Measurements from ENCODE around the gene LHPP. TPM values are rescaled to one million over a fixed set of nuclear protein-coding genes. Genes with fewer than 3 reads are reported as not detected.

Gene LHPP
- total and polyA plus RNA-seq, 9 donors: 4.3 to 19.9 (median 12.6) TPM

DNA sequence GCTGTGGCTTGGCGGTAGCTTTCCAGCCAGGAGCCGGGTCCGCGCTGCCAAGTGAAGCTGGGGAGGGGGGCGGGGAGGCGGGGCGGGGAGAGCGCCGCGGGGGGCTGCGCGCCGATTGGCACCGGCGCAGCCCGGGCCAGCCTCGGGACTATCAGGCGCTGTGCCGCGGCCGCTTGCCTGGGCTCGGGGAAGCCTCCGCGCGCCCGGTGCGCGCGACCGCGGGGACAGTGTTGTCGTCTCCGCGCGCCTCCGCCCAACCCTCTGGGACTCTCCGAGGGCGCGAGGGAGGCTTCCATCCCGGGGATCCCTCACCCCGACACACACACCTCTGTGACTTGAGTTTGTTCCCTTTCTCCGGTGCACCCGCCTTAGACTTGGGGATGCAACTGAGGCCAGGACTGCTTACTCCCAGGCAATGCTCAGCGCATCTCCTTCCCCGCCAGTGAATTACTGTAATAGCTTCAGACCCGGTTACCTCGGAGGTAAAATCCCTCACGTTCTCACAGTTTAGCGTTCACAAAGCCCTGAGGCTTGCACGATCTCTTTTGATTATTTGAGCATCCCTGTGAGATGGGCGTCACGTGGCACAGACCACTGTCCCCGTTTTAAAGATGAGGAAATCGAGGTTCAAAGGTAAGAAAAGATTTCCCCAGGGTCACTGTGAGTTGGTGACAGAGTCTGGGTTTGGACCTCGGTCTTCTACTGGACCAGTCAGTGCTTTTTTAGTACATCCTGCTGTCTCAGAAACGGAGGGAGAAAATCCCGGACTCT is 11.4 kb upstream of the LHPP start, which contains the start of gene NKX1-2:
NKX1-2 (minus strand) TSS at position 24 of the 771 bp plus-strand sequence. CDS start 92 bp downstream, outside the sequence.
- intact Hi-C loops (cut with DNase I): no loop called here

DNA sequence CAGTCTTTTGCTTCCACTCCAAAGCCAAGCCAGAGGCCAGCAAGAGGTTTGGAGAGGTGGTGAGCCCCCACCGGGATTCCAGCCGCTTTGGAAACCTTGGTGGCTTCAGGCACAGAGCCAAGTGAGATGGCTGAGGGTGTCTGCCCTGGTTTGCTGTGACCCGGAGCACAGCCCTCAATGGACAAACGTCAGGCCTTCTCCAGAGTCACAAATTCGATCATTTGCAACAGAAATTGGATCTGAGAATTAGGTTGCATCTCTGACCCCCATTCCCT is 10.9 kb upstream of the LHPP start:
- no peak for DNase-seq
- intact Hi-C loops (cut with DNase I): no loop called here
- Histone ChIP-seq H3K4me1 (ENCODE audit: insufficient read depth) (peaks cover 4% of the 10 kb centered on the region), H3K27me3 (peaks cover 9% of the 10 kb centered on the region), H3K27ac (no peak overlapping the region), H3K9me3 (no peaks in the 10 kb centered on the region), H3K36me3 (no peaks in the 10 kb centered on the region), H3K4me3 (no peak overlapping the region)
- TF ChIP-seq EP300 (IDR thresholded peaks at IDR 0.05): no peak
- TF ChIP-seq, protein P1, sequence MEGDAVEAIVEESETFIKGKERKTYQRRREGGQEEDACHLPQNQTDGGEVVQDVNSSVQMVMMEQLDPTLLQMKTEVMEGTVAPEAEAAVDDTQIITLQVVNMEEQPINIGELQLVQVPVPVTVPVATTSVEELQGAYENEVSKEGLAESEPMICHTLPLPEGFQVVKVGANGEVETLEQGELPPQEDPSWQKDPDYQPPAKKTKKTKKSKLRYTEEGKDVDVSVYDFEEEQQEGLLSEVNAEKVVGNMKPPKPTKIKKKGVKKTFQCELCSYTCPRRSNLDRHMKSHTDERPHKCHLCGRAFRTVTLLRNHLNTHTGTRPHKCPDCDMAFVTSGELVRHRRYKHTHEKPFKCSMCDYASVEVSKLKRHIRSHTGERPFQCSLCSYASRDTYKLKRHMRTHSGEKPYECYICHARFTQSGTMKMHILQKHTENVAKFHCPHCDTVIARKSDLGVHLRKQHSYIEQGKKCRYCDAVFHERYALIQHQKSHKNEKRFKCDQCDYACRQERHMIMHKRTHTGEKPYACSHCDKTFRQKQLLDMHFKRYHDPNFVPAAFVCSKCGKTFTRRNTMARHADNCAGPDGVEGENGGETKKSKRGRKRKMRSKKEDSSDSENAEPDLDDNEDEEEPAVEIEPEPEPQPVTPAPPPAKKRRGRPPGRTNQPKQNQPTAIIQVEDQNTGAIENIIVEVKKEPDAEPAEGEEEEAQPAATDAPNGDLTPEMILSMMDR (IDR thresholded peaks at IDR 0.05): no peak
- TF ChIP-seq POLR2A (IDR thresholded peaks at IDR 0.05): no peak
- 15 to 23% (median 16%) methylated on average over 5 of the region's 5 CpGs for WGBS, 3 donors

More for the DNA sequence above, 11.4 kb upstream of the LHPP start, which contains the start of gene NKX1-2:
- H3K4me1 ChIP-seq (ENCODE audit: insufficient read depth): peaks cover 4% of the 10 kb centered on the region
- H3K27me3 ChIP-seq: peaks cover 9% of the 10 kb centered on the region
- 2 to 4% (median 3%) methylated on average over 32 to 54 of the region's 57 CpGs for WGBS, 3 donors
- H3K36me3 ChIP-seq: no peaks in the 10 kb centered on the region
- no peak for TF ChIP-seq POLR2A (IDR thresholded peaks at IDR 0.05)
- no peak for TF ChIP-seq EP300 (IDR thresholded peaks at IDR 0.05)
- TF ChIP-seq, protein P1 (IDR thresholded peaks at IDR 0.05): no peak
- no peak within 1 kb of the TSS for H3K27ac ChIP-seq
- no peak within 1 kb of the TSS for H3K4me3 ChIP-seq
- H3K9me3 ChIP-seq: no peaks in the 10 kb centered on the region
- DNase-seq: no peak

DNA sequence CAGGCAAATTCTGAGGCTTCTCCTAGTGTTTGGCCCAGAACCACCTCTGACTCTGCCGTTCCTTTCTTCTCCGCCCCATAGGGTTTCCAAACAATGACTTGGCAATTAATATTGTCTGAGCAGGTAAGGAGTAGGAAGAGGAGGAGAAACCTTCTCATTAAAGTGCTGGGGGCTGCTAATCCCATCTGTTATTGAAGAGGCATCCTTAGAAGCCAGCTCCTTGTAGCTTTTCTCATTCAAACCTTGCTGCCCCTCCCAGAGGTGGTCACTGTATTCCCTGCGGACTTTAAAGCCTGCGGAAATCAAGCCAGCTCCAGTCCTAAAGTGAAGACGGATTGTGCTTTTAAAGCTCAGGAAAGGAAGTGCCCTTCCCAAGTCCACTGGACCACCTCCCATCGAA is 10.3 kb upstream of the LHPP start:
- H3K27me3 ChIP-seq: peaks cover 9% of the 10 kb centered on the region
- no peaks in the 10 kb centered on the region for H3K9me3 ChIP-seq
- peaks cover 4% of the 10 kb centered on the region for H3K4me1 ChIP-seq (ENCODE audit: insufficient read depth)
- 18 to 24% (median 23%) methylated on average over 6 of the region's 6 CpGs for WGBS, 3 donors
- H3K36me3 ChIP-seq: no peaks in the 10 kb centered on the region
- H3K4me3 ChIP-seq: no peak overlapping the region
- H3K27ac ChIP-seq: no peak overlapping the region
- no peak for DNase-seq
- intact Hi-C loops (cut with DNase I): no loop called here
- TF ChIP-seq, protein P1 (IDR thresholded peaks at IDR 0.05): no peak
- no peak for TF ChIP-seq POLR2A (IDR thresholded peaks at IDR 0.05)

DNA sequence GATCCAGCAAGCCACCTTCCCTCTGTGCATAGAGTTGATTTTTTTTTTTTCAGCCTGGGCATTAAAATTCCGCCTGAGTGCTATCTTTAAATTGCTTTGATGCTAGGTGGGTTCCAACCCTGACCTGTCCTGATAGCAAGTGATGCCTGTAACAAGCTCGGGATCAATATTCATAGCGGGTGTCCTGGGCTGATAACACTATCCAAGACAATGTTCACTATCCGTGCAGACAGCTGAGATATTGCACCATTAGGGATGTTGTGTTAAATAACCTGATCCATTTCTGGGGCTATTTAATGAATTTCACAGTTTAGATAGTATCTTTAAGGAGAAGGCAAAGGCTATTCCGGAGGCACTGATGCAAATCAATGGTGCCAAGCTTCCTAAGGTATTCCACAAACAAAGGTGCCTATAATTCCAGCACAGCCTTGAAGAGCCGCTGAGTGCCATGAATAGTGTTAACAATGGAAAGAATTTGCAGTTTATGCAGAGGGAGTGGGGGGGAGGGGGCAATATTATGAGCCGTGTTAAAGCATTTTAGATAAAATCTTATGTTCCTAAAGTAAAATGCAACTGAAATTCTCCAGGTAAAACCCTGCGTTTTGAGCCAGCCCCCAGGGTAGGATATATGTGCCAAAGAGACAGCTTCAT is 7.5 kb upstream of the LHPP start:
- no peak overlapping the region for H3K4me3 ChIP-seq
- H3K27ac ChIP-seq: no peak overlapping the region
- H3K36me3 ChIP-seq: no peaks in the 10 kb centered on the region
- H3K4me1 ChIP-seq (ENCODE audit: insufficient read depth): peaks cover 1% of the 10 kb centered on the region
- H3K9me3 ChIP-seq: no peaks in the 10 kb centered on the region
- TF ChIP-seq EP300 (IDR thresholded peaks at IDR 0.05): no peak
- TF ChIP-seq, protein P1 (IDR thresholded peaks at IDR 0.05): no peak
- no peak for TF ChIP-seq POLR2A (IDR thresholded peaks at IDR 0.05)
- intact Hi-C loops (cut with DNase I): no loop called here
- DNase-seq: no peak
- H3K27me3 ChIP-seq: peaks cover 6% of the 10 kb centered on the region
- WGBS, 3 donors: 16 to 19% (median 17%) methylated on average over 8 of the region's 8 CpGs
